OCI-LY1 (cell line): ENCODE measurements around the gene CLEC4F.

Experiments
- H2AFZ ChIP-seq: fragments of 200-600 bp; sonication (generic), shearing (Covaris generic); 2 replicates; pipeline ENCODE4 v1.6.0; 2014; ENCODE audit warnings: antibody characterized with exemption, mild to moderate bottlenecking, low read length
- H3F3A ChIP-seq: fragments of 200-600 bp; sonication (generic), shearing (Covaris generic); 2 replicates; pipeline ENCODE4 v1.6.0; 2014; ENCODE audit warnings: mild to moderate bottlenecking, antibody characterized with exemption, low read length, moderate library complexity; ENCODE audit not compliant: insufficient read depth
- H3K27ac ChIP-seq: fragments of 200-600 bp; sonication (generic); 2 replicates; pipeline ENCODE4 v1.5.1; 2014; ENCODE audit warnings: low read length, mixed run types, mild to moderate bottlenecking, low read depth; ENCODE audit not compliant: poor library complexity, severe bottlenecking
- H3K27me3 ChIP-seq: fragments of 200-600 bp; sonication (generic); 2 replicates; pipeline ENCODE4 v1.6.0; 2014; ENCODE audit warnings: antibody characterized with exemption, mild to moderate bottlenecking, low read length, moderate library complexity; ENCODE audit not compliant: insufficient read depth
- H3K36me3 ChIP-seq: fragments of 200-600 bp; sonication (generic); 2 replicates; pipeline ENCODE4 v1.6.1; 2014; ENCODE audit warnings: mild to moderate bottlenecking, antibody characterized with exemption, low read length, moderate library complexity, mixed read lengths; ENCODE audit not compliant: insufficient read depth
- H3K4me1 ChIP-seq: fragments of 200-600 bp; sonication (generic); 2 replicates; pipeline ENCODE4 v1.5.1; 2014; ENCODE audit warnings: mild to moderate bottlenecking, low read length, moderate library complexity; ENCODE audit not compliant: insufficient read depth, severe bottlenecking
- H3K4me2 ChIP-seq: fragments of 200-600 bp; sonication (generic), shearing (Covaris generic); 2 replicates; pipeline ENCODE4 v1.6.1; 2014; ENCODE audit warnings: low read length
- H3K4me3 ChIP-seq: fragments of 200-600 bp; sonication (generic); 2 replicates; pipeline ENCODE4 v1.5.1; 2014; ENCODE audit warnings: low read length, low read depth, mild to moderate bottlenecking, mixed read lengths; ENCODE audit not compliant: poor library complexity, severe bottlenecking
- H3K79me2 ChIP-seq: fragments of 200-600 bp; shearing (Covaris generic); 2 replicates; pipeline ENCODE4 v1.6.1; 2016; ENCODE audit warnings: mixed run types, low read length, mixed read lengths; ENCODE audit not compliant: insufficient read depth
- H3K9ac ChIP-seq: fragments of 200-600 bp; sonication (generic), shearing (Covaris generic); 2 replicates; pipeline ENCODE4 v1.6.1; 2014; ENCODE audit warnings: mild to moderate bottlenecking, low read length, mixed read lengths
- H3K9me2 ChIP-seq: fragments of 200-600 bp; sonication (generic), shearing (Covaris generic); 2 replicates; pipeline ENCODE4 v1.6.1; 2014; ENCODE audit warnings: low read depth, mild to moderate bottlenecking, low read length, mixed read lengths
- H3K9me3 ChIP-seq: fragments of 200-600 bp; shearing (Covaris generic); 2 replicates; pipeline ENCODE4 v1.6.1; 2014; ENCODE audit warnings: low read length, mixed read lengths
- H4K20me1 ChIP-seq: fragments of 200-600 bp; sonication (generic), shearing (Covaris generic); 2 replicates; pipeline ENCODE4 v1.6.0; 2016; ENCODE audit warnings: mild to moderate bottlenecking, low read length; ENCODE audit not compliant: insufficient read depth
- EZH2 ChIP-seq: fragments of 200-600 bp; sonication (generic), shearing (Covaris generic); IDR thresholded peaks from 2 replicates; pipeline ENCODE4 v1.8.0; 2017; ENCODE audit warnings: borderline replicate concordance, mixed run types, mild to moderate bottlenecking, antibody characterized with exemption, low read length, moderate library complexity, mixed read lengths
- TF ChIP-seq, protein P1 (sequence below): fragments of 200-600 bp; sonication (generic), shearing (Covaris generic); IDR thresholded peaks from 2 replicates; pipeline ENCODE4 v1.5.1; 2017; ENCODE audit warnings: mild to moderate bottlenecking, antibody characterized with exemption, low read length, moderate library complexity, mixed read lengths

The CLEC4F gene

GRCh38 chr2:70807828-70808118, 12.6 kb downstream of the CLEC4F start:
- Histone ChIP-seq H3K4me2 (no peak overlapping the region), H3K79me2 (no peaks in the 10 kb centered on the region), H3K27me3 (no peaks in the 10 kb centered on the region), H3K36me3 (no peaks in the 10 kb centered on the region), H3K9me2 (no peaks in the 10 kb centered on the region), H3K4me3 (no peak overlapping the region), H3F3A (no peaks in the 10 kb centered on the region), H4K20me1 (no peaks in the 10 kb centered on the region), H3K27ac (no peak overlapping the region), H2AFZ (no peak overlapping the region), H3K4me1 (no peaks in the 10 kb centered on the region), H3K9ac (no peak overlapping the region), H3K9me3 (no peaks in the 10 kb centered on the region)
- no peak for TF ChIP-seq EZH2
- TF ChIP-seq, protein P1, sequence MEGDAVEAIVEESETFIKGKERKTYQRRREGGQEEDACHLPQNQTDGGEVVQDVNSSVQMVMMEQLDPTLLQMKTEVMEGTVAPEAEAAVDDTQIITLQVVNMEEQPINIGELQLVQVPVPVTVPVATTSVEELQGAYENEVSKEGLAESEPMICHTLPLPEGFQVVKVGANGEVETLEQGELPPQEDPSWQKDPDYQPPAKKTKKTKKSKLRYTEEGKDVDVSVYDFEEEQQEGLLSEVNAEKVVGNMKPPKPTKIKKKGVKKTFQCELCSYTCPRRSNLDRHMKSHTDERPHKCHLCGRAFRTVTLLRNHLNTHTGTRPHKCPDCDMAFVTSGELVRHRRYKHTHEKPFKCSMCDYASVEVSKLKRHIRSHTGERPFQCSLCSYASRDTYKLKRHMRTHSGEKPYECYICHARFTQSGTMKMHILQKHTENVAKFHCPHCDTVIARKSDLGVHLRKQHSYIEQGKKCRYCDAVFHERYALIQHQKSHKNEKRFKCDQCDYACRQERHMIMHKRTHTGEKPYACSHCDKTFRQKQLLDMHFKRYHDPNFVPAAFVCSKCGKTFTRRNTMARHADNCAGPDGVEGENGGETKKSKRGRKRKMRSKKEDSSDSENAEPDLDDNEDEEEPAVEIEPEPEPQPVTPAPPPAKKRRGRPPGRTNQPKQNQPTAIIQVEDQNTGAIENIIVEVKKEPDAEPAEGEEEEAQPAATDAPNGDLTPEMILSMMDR, result no peak

DNA sequence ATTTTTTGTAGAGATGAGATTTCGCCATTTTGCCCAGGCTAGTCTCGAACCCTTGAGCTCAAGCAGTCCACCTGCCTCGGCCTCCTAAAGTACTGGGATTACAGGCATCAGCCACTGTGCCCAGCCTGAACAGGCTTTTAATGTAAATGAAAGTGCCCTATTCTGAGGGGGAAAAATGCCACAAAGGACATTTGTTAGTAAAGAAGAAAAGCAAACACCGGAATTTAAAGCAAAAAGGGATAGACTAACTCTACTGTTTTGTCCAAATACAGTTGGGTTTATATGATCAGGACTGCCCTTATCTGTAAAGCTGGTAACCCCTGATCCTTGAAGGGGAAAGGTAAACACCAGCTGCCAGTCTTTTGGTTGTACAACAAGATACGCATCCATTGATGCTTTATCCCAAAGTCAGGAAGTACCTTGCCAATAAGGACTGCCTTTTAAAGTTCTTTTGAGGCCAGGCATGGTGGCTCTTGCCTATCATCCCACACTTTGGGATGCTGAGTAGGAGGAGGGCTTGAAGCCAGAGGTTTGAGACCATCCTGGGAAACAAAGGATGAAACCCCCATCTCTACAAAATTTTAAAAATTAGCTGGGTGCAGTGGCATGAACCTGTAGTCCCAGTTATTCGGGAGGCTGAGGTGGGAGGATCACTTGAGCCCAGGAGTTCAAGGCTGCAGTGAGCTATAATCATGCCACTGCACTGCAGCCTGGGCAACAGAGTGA, 13.1 kb downstream of the CLEC4F start:
- H2AFZ ChIP-seq, result no peak overlapping the region
- H3K27ac ChIP-seq, result no peak overlapping the region
- no peaks in the 10 kb centered on the region for H3K4me1 ChIP-seq
- no peaks in the 10 kb centered on the region for H3K27me3 ChIP-seq
- no peak overlapping the region for H3K4me2 ChIP-seq
- no peaks in the 10 kb centered on the region for H3K9me3 ChIP-seq
- H3K36me3 ChIP-seq, result no peaks in the 10 kb centered on the region
- no peaks in the 10 kb centered on the region for H3K9me2 ChIP-seq
- no peaks in the 10 kb centered on the region for H3K79me2 ChIP-seq
- no peak overlapping the region for H3K9ac ChIP-seq
- no peaks in the 10 kb centered on the region for H3F3A ChIP-seq
- H4K20me1 ChIP-seq, result no peaks in the 10 kb centered on the region
- no peak overlapping the region for H3K4me3 ChIP-seq
- TF ChIP-seq, protein P1, result no peak
- no peak for TF ChIP-seq EZH2

DNA sequence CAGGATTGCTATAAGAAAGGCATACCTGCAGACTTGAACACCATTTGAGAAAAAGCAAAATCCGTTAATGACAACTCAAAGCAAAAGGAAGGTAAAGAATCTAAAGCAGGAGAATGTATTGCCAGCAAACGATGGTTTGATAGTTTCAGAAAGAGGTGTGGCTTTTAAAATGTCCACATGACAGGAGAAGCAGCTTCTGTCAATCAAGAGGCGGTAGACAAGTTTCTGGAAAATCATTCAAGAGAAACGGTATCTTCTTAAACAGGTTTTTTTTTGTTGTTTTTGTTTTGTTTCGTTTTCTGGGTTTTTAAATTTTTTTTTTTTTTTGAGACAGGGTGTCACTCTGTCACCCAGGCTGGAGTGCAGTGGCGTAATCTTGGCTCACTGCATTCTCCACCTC, 13.8 kb downstream of the CLEC4F start:
- Histone ChIP-seq H3K4me1 (no peaks in the 10 kb centered on the region), H2AFZ (no peak overlapping the region), H3K4me2 (no peak overlapping the region), H3K27me3 (no peaks in the 10 kb centered on the region), H3K9me3 (no peaks in the 10 kb centered on the region), H3K9me2 (no peaks in the 10 kb centered on the region), H4K20me1 (no peaks in the 10 kb centered on the region), H3K4me3 (no peak overlapping the region), H3K36me3 (no peaks in the 10 kb centered on the region), H3K79me2 (no peaks in the 10 kb centered on the region), H3K27ac (no peak overlapping the region), H3K9ac (no peak overlapping the region), H3F3A (no peaks in the 10 kb centered on the region)
- TF ChIP-seq, protein P1, result no peak
- TF ChIP-seq EZH2, result no peak
